Fibroblast of upper back skin (primary cell): Measurements from ENCODE around the gene FKRP.

Experiments
- DNase-seq: peaks from one replicate; pipeline ENCODE4 v3.0.0-alpha.2; 2013

The FKRP gene

GRCh38 chr19:46732172-46732938 is 13.5 kb upstream of the FKRP start:
- DNase-seq, result no peak

- DNase-seq, result no peak
These were observed 12.7 kb upstream of the FKRP start for GRCh38 chr19:46732966-46733689.

DNA sequence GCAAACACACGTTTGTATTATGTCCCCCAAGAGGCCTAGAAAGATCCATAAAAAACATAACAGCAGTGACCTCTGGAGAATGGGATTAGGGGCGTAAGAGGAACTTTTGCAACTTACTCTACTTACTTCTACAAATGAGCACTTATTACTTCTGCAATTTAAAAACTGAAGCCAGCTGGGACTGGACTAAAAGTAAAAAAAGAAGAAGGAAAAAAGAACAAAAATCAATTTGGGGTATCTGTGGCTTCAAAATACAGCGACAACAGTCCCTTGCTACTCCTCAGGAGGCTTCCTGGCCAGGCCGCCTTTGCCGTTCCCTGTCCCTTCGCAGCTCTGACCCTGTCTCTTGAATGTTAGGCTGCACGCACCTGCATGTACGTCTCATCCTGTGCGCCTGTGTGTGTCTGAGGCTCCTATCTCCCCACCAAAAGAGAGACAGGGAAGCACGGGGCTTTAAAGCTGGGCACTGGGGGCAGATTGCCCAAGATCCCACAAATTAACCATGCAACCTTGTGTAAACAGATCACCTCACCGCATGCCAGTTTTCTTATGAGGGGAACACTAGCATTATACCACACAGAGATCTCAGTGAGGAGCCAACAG is 12.1 kb upstream of the FKRP start:
- DNase-seq, result no peak

DNA sequence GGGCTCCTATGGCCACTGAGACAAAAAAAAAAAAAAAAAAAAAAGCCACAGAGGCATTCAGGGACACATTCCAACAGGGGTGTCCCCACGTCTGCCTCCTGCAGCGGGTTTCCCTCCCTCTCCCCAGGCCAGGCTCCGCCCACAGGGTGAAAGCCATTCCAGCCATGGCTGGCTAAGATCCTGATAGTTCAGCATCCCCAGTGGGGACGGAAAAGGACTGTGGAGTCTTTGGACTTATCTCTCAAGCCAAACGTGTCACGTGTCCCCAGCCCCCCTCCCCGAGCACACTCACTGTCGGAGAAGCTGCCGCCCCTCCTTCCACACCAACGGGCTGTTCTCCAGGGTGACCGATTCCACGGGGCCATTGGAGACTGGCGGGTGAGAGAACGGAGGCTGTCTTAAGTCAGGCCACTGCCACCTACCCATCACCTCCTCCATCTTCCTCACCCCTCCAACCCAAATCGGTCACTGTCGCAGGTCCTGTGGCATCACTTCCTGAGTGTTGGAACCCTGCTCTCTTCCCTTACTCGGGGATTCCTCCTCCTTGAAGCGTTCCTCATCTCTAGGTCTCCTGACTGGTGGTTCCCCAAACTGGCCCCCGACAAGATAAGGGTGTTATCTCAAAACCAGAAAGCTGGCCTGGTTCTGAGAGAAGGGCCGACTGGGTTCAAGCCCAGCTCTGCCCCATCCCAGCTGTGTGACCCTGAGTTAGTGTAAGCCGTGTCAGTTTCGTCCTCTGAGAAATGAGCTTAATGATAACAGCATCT is 9.1 kb upstream of the FKRP start:
- no peak for DNase-seq

GRCh38 chr19:46737298-46737654 is 8.6 kb upstream of the FKRP start:
- DNase-seq, result no peak

- DNase-seq, result no peak
These were observed 8.1 kb upstream of the FKRP start for GRCh38 chr19:46737761-46738171.

DNA sequence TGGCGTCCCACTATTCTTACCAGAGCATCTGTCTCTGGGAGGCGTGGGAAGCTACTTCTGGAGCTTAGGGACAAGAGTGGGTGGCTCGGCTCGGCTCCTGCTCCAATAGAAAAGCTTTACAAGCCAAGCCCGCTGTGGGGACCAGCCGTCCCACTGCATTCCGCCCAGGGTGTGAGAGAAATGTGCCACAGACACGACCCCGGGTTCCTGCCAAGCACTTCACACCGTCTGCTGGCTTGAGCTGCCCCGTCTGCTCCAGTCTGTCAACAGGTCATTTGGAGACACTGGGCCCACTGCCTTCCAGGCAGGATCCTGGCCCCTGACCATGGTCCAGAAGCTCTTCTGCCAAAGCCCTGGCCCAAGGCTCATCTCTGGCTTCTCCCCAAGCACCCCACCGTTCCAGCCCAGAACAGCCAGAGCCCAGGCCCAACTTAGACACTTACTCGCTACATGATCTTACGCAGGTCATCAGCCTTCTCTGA is 6.5 kb upstream of the FKRP start:
- DNase-seq, result no peak

GRCh38 chr19:46741447-46741846 is 4.4 kb upstream of the FKRP start:
- no peak for DNase-seq

DNA sequence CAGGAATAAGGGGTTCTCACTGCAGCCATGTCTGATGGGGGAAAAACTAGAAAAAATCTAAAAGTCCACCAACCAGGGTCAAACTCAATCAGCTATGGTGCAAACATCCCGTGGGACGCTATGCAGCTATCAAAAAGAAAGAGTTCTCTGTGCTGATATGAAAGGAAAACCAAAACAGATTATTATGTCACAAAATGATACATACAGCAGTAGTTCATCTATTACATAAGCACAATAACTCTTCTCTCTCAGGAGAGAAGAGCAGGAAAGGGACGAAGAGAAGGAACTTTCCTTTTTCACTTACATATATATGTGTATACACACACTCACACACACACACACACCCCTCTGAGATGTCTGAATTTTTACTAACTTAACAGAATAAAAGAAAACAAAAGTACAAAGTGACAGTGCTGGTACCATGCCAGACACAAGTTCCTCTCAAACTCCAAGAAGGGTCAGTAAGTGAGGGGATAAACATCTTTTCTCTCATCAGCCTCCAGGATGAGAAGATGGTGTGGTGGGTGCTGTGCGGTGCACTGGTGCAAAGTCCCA is 2.9 kb upstream of the FKRP start:
- DNase-seq, result no peak

DNA sequence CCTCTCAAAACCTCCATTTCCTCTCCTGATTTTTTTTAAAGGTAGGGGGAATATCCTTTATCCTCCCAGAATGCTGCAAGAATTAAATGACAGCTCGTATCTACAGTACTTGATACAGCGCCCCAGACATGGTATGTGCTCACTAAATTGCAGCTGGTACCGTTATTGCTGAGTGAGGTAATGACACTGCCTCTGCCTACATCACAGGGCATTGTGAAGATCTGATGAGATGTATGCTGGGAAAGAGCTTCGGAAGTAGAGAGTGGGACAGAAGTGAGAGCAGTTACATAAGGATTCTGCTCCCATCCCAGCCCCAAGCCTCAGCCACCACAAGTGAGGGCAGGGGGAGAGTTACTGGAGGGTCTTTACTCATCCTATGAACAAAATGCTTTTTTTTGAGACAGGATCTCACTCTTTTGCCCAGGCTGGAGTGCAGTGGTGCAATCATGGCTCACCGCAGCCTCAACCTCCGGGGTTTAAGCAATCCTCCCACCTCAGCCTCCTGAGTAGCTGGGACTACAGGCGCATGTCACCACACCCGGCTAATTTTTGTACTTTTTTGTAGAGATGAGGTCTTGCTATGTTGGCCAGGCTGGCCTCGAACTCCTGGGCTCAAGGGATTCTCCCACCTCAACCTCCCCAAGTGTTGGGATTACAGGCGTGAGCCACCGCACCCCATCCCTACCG is 1.7 kb upstream of the FKRP start:
- no peak for DNase-seq

GRCh38 chr19:46745030-46745429 is 827 bp upstream of the FKRP start:
- no peak for DNase-seq

DNA sequence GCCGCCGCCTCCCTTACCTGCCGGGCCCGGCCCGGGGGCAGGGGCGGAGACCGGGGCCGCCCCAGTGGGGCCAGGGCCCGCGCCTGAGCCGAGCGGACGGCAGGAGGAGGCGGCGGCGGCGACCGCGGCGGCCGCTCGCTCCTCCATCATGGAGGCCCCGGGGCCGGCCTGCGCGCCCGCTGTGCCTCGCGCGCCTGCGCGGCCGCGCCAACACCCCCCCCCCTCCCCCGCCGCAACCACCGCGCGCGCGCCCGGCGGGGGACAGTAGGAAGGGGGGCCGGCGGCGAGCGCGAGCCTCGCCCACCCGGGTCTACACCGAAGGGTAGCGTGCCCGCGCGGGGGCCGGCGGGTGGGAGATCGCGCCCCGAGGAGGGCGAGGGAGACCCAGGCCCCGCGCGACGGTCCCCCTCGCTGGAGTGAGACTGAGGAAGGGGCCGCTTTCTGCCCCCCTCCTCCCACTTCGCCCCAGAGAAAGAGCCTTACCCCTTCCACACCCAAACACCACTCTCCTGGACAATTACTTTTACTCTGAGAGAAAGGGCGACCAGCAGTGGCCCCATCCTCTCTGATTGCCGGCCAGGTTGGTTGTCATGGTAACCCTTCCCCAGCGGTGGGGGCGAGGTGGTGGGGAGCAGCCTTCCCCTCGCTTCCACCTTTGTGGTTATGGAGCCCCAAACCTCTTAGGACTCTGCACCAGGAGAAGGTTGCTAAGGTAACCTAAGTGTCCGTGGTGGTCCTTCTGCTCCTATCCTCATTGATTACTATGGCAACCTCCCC is 612 bp downstream of the FKRP start, which contains the start of gene STRN4:
Gene STRN4 (minus strand): TSS at position 170 of the 777 bp plus-strand sequence. CDS start 20 bp downstream, at position 150.
- peak; percentile 45 for DNase-seq

DNA sequence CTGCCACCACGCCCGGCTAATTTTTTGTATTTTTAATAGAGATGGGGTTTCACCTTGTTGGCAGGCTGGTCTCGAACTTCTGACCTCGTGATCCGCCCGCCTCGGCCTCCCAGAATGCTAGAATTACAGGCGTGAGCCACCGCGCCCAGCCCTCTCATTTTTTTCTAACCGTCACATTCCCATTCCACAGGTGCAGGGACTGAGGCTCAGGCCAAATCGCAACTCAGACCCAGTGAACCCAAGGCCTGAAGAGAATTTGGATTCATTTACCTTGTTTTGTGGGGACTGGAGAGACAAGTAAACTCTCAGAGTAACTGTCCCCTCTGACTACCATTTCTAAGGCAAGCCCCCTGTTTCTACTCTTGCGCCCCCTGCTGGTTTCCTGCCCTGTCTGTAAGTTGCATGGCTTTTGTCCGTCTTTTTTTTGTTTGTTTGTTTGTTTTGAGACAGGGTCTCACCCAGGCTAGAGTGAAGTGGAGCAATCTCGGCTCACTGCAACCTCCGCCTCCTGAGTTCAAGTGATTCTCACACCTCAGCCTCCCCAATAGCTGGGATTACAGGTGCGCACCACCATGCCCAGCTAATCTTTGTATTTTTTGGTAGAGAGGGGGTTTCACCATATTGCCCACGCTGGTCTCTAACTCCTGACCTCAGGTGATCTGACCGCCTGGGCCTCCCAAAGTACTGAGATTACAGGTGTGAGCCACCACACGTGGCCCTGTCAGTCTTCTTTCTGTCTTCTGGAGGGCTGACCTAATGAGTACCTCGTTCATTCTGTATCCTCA is 2.7 kb downstream of the FKRP start:
- DNase-seq, result peak; percentile 48

- DNase-seq, result peak; percentile 28
These were observed 7.7 kb downstream of the FKRP start for GRCh38 chr19:46753420-46754155.

DNA sequence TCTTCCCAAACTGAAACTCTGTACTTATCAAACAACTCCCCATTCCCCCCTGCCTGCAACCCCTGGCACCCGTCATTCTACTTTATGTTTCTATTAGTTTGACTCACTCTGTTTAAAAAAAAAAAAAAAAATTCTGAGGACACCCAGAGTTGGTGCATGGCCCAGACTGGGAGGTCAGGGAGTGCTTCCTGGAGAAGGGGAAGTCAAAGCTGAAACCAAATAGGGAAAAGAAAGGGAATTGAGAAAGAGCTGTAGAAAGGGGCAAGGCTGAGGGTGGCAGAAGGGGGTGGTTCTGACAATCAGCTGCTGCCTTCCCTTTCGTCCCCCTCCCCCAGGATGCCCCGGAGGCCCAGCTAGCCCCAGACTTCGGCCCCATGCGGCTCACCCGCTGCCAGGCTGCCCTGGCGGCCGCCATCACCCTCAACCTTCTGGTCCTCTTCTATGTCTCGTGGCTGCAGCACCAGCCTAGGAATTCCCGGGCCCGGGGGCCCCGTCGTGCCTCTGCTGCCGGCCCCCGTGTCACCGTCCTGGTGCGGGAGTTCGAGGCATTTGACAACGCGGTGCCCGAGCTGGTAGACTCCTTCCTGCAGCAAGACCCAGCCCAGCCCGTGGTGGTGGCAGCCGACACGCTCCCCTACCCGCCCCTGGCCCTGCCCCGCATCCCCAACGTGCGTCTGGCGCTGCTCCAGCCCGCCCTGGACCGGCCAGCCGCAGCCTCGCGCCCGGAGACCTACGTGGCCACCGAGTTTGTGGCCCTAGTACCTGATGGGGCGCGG is 9.4 kb downstream of the FKRP start:
- peak; percentile 59 for DNase-seq

DNA sequence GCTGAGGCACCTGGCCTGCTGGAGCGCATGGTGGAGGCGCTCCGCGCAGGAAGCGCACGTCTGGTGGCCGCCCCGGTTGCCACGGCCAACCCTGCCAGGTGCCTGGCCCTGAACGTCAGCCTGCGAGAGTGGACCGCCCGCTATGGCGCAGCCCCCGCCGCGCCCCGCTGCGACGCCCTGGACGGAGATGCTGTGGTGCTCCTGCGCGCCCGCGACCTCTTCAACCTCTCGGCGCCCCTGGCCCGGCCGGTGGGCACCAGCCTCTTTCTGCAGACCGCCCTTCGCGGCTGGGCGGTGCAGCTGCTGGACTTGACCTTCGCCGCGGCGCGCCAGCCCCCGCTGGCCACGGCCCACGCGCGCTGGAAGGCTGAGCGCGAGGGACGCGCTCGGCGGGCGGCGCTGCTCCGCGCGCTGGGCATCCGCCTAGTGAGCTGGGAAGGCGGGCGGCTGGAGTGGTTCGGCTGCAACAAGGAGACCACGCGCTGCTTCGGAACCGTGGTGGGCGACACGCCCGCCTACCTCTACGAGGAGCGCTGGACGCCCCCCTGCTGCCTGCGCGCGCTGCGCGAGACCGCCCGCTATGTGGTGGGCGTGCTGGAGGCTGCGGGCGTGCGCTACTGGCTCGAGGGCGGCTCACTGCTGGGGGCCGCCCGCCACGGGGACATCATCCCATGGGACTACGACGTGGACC is 10.1 kb downstream of the FKRP start:
- no peak for DNase-seq

DNA sequence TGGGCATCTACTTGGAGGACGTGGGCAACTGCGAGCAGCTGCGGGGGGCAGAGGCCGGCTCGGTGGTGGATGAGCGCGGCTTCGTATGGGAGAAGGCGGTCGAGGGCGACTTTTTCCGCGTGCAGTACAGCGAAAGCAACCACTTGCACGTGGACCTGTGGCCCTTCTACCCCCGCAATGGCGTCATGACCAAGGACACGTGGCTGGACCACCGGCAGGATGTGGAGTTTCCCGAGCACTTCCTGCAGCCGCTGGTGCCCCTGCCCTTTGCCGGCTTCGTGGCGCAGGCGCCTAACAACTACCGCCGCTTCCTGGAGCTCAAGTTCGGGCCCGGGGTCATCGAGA is 10.7 kb downstream of the FKRP start:
- DNase-seq, result no peak

DNA sequence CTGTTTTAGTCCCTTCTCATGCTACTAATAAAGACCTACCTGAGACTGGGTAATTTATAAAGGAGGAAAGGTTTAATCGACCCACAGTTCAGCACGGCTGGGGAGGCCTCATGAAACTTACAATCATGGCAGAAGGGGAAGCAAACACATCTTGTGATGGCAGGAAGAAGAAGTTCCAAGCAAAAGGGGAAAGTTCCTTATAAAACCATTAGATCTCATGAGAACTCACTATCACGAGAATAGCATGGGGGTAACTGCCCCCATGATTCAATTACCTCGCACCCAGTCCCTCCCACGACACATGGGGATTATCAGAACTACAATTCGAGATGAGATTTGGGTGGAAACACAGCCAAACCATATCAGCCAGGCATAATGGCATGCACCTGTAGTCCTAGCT is 13.3 kb downstream of the FKRP start:
- DNase-seq, result no peak
